ENCODE results near the gene ACVR1.

DNA sequence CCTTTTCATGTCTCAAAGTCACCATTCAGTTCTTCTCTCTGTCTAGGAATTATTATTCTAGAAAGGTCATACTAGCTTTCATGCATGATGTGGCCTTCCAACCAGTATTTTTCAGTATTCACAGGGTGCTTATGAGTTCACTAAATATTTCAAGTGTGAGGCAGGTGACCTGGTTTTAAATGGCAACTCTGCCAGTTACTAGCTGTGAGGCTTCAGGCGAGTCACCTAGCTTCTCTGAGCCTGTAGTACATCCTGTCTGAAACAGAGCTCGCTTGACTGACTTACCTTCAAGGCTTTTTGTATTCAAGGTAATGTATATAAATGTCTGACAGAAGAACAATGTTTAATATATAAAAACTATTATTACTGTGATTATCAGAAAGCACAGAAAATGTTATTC is 19.4 kb upstream of the ACVR1 start:
- TF ChIP-seq, protein P1, sequence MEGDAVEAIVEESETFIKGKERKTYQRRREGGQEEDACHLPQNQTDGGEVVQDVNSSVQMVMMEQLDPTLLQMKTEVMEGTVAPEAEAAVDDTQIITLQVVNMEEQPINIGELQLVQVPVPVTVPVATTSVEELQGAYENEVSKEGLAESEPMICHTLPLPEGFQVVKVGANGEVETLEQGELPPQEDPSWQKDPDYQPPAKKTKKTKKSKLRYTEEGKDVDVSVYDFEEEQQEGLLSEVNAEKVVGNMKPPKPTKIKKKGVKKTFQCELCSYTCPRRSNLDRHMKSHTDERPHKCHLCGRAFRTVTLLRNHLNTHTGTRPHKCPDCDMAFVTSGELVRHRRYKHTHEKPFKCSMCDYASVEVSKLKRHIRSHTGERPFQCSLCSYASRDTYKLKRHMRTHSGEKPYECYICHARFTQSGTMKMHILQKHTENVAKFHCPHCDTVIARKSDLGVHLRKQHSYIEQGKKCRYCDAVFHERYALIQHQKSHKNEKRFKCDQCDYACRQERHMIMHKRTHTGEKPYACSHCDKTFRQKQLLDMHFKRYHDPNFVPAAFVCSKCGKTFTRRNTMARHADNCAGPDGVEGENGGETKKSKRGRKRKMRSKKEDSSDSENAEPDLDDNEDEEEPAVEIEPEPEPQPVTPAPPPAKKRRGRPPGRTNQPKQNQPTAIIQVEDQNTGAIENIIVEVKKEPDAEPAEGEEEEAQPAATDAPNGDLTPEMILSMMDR (IDR thresholded peaks at IDR 0.05): no peak
- TF ChIP-seq ZFX (IDR thresholded peaks at IDR 0.05; ENCODE audit: borderline replicate concordance): no peak

Measured in 22Rv1 (cell line).